IMR-90 (cell line): ENCODE data around the gene NYAP1.
"Not testable (repeated sequence)": the region's sequence is repeated elsewhere in the genome, so short reads cannot be mapped to it uniquely, and the experiment has no call there.

Source experiments
- BHLHE40 ChIP-seq: fragments of 150-350 bp; IDR thresholded peaks from 2 replicates; pipeline ENCODE4 v1.6.1; 2016; ENCODE audit warnings: mild to moderate bottlenecking, low read depth, low read length
- CEBPB ChIP-seq: IDR thresholded peaks from 2 replicates; pipeline ENCODE4 v1.6.1; 2012; ENCODE audit warnings: low read depth, low read length, improper control_type of control experiment
- POLR2A ChIP-seq: IDR thresholded peaks from 2 replicates; pipeline ENCODE4 v1.6.1; 2012; ENCODE audit warnings: mild to moderate bottlenecking, low read depth, low read length
- RAD21 ChIP-seq: IDR thresholded peaks from 2 replicates; pipeline ENCODE4 v1.6.1; 2012; ENCODE audit warnings: low read length, improper control_type of control experiment
- RFX5 ChIP-seq: IDR thresholded peaks from 2 replicates; pipeline ENCODE4 v1.8.0; 2012; ENCODE audit warnings: low read depth, mild to moderate bottlenecking, low read length, moderate library complexity
- SMC3 ChIP-seq: fragments of 150-350 bp; IDR thresholded peaks from 2 replicates; pipeline ENCODE4 v1.6.1; 2016; ENCODE audit warnings: low read depth, mild to moderate bottlenecking, antibody characterized with exemption, low read length, moderate library complexity
- TF ChIP-seq, protein P1 (sequence below): conservative IDR thresholded peaks from 2 replicates; pipeline ENCODE4 v1.5.1; 2012; ENCODE audit warnings: mild to moderate bottlenecking, low read depth, low read length, improper control_type of control experiment
- TF ChIP-seq, protein P2 (sequence below): fragments of 150-350 bp; IDR thresholded peaks from 2 replicates; pipeline ENCODE4 v1.6.1; 2016; ENCODE audit warnings: low read depth, mild to moderate bottlenecking, low read length, moderate library complexity, borderline replicate concordance

DNA sequence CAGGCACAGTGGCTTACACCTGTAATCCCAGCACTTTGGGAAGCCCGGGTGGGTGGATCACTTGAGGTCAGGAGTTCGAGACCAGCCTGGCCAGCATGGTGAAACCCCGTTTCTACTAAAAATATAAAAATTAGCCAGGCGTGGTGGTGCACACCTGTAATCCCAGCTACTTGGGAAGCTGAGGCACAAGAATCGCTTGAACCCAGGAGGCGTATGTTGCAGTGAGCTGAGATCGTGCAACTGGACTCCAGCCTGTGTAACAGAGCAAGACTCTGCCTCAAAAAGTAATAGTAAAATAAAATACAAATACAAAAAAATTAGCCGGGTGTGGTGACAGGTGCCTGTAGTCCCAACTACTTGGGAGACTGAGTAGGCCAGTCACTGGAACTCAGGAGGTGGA lies 45.0 kb upstream of the NYAP1 start:
- TF ChIP-seq POLR2A, BHLHE40, CEBPB, SMC3, RFX5, RAD21: not testable (repeated sequence)
- TF ChIP-seq, protein P1, sequence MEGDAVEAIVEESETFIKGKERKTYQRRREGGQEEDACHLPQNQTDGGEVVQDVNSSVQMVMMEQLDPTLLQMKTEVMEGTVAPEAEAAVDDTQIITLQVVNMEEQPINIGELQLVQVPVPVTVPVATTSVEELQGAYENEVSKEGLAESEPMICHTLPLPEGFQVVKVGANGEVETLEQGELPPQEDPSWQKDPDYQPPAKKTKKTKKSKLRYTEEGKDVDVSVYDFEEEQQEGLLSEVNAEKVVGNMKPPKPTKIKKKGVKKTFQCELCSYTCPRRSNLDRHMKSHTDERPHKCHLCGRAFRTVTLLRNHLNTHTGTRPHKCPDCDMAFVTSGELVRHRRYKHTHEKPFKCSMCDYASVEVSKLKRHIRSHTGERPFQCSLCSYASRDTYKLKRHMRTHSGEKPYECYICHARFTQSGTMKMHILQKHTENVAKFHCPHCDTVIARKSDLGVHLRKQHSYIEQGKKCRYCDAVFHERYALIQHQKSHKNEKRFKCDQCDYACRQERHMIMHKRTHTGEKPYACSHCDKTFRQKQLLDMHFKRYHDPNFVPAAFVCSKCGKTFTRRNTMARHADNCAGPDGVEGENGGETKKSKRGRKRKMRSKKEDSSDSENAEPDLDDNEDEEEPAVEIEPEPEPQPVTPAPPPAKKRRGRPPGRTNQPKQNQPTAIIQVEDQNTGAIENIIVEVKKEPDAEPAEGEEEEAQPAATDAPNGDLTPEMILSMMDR: not testable (repeated sequence)
- TF ChIP-seq, protein P2, sequence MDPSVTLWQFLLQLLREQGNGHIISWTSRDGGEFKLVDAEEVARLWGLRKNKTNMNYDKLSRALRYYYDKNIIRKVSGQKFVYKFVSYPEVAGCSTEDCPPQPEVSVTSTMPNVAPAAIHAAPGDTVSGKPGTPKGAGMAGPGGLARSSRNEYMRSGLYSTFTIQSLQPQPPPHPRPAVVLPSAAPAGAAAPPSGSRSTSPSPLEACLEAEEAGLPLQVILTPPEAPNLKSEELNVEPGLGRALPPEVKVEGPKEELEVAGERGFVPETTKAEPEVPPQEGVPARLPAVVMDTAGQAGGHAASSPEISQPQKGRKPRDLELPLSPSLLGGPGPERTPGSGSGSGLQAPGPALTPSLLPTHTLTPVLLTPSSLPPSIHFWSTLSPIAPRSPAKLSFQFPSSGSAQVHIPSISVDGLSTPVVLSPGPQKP: not testable (repeated sequence)
